ENCODE results near the gene SCG2. TPM values are rescaled to one million over a fixed set of nuclear protein-coding genes. Genes with fewer than 3 reads are reported as not detected.

Gene SCG2
- total and polyA plus RNA-seq, 4 donors: not detected

- no peak for DNase-seq (ENCODE audit: low spot score)
- 73% methylated on average over 7 of the region's 7 CpGs for WGBS
- TF ChIP-seq RXRA (IDR thresholded peaks at IDR 0.05) (no peak), EGR1 (IDR thresholded peaks at IDR 0.05; ENCODE audit: low read depth in 2 of 2) (no peak), CTCF (IDR thresholded peaks at IDR 0.05; ENCODE audit: low read depth, low read length, missing input control) (no peak), GABPA (IDR thresholded peaks at IDR 0.05 in 1 of 2, conservative IDR thresholded peaks at IDR 0.05 in 1 of 2) (no peak), ATF3 (IDR thresholded peaks at IDR 0.05) (no peak), NR2F2 (IDR thresholded peaks at IDR 0.05) (no peak), FOXA2 (IDR thresholded peaks at IDR 0.05) (no peak), FOXA1 (IDR thresholded peaks at IDR 0.05) (no peak), SP1 (IDR thresholded peaks at IDR 0.05) (no peak), RAD21 (IDR thresholded peaks at IDR 0.05) (no peak), HNF4G (IDR thresholded peaks at IDR 0.05) (no peak), TAF1 (conservative IDR thresholded peaks at IDR 0.05) (no peak), HNF4A (conservative IDR thresholded peaks at IDR 0.05) (no peak), ZBTB33 (IDR thresholded peaks at IDR 0.05) (no peak)
- no peaks in the 10 kb centered on the region for H3K36me3 ChIP-seq (ENCODE audit: control insufficient read depth in 4 of 4, insufficient read depth in 3 of 4, low read depth in 1 of 4, low read length in 3 of 4)
- H3K4me1 ChIP-seq (ENCODE audit: control insufficient read depth in 4 of 4, insufficient read depth in 4 of 4, low read length in 3 of 4): no peaks in the 10 kb centered on the region
- H3K9ac ChIP-seq (ENCODE audit: low read depth in 1 of 2, low read length in 2 of 2): no peak overlapping the region
- no peak overlapping the region for H3K4me3 ChIP-seq (ENCODE audit: low read depth in 1 of 3, low read length in 3 of 3)
- H3K27me3 ChIP-seq (ENCODE audit: control insufficient read depth in 4 of 4, insufficient read depth in 4 of 4, low read length in 3 of 4): no peaks in the 10 kb centered on the region
- no peak overlapping the region for H3K27ac ChIP-seq (ENCODE audit: low read depth in 1 of 2, low read length in 2 of 2)
- H3K9me3 ChIP-seq (ENCODE audit: control insufficient read depth in 4 of 4, low read length in 3 of 4): peaks cover 0 to 1% (median 0%) of the 10 kb centered on the region in 4 donors
Observed at GRCh38 chr2:223560749-223561435, 41.3 kb downstream of the SCG2 start.

GRCh38 chr2:223558970-223559369 is 43.2 kb downstream of the SCG2 start:
- H3K36me3 ChIP-seq (ENCODE audit: control insufficient read depth in 4 of 4, insufficient read depth in 3 of 4, low read depth in 1 of 4, low read length in 3 of 4): no peaks in the 10 kb centered on the region
- H3K27me3 ChIP-seq (ENCODE audit: control insufficient read depth in 4 of 4, insufficient read depth in 4 of 4, low read length in 3 of 4): no peaks in the 10 kb centered on the region
- WGBS: 31% methylated on average over 1 of the region's 1 CpG
- no peak overlapping the region for H3K27ac ChIP-seq (ENCODE audit: low read depth in 1 of 2, low read length in 2 of 2)
- no peak overlapping the region for H3K9ac ChIP-seq (ENCODE audit: low read depth in 1 of 2, low read length in 2 of 2)
- DNase-seq (ENCODE audit: low spot score): no peak
- H3K4me3 ChIP-seq (ENCODE audit: low read depth in 1 of 3, low read length in 3 of 3): no peak overlapping the region
- no peaks in the 10 kb centered on the region for H3K4me1 ChIP-seq (ENCODE audit: control insufficient read depth in 4 of 4, insufficient read depth in 4 of 4, low read length in 3 of 4)
- no peaks in the 10 kb centered on the region for H3K9me3 ChIP-seq (ENCODE audit: control insufficient read depth in 4 of 4, low read length in 3 of 4)
- TF ChIP-seq REST (IDR thresholded peaks at IDR 0.05) (no peak), HNF4G (IDR thresholded peaks at IDR 0.05) (no peak), RAD21 (IDR thresholded peaks at IDR 0.05) (no peak), YY1 (IDR thresholded peaks at IDR 0.05) (no peak), JUND (IDR thresholded peaks at IDR 0.05) (no peak), MAX (IDR thresholded peaks at IDR 0.05) (no peak), RXRA (IDR thresholded peaks at IDR 0.05) (no peak), NR2F2 (IDR thresholded peaks at IDR 0.05) (no peak), ATF3 (IDR thresholded peaks at IDR 0.05) (no peak), FOXA2 (IDR thresholded peaks at IDR 0.05) (no peak), ZBTB33 (IDR thresholded peaks at IDR 0.05) (no peak), TAF1 (conservative IDR thresholded peaks at IDR 0.05) (no peak), GABPA (IDR thresholded peaks at IDR 0.05 in 1 of 2, conservative IDR thresholded peaks at IDR 0.05 in 1 of 2) (no peak), SP1 (IDR thresholded peaks at IDR 0.05) (no peak), FOXA1 (IDR thresholded peaks at IDR 0.05) (no peak), CTCF (IDR thresholded peaks at IDR 0.05; ENCODE audit: low read depth, low read length, missing input control) (no peak), HNF4A (conservative IDR thresholded peaks at IDR 0.05) (no peak)

Measured in liver (tissue), 9 donors.